ENCODE results near the gene ARL16.

DNA sequence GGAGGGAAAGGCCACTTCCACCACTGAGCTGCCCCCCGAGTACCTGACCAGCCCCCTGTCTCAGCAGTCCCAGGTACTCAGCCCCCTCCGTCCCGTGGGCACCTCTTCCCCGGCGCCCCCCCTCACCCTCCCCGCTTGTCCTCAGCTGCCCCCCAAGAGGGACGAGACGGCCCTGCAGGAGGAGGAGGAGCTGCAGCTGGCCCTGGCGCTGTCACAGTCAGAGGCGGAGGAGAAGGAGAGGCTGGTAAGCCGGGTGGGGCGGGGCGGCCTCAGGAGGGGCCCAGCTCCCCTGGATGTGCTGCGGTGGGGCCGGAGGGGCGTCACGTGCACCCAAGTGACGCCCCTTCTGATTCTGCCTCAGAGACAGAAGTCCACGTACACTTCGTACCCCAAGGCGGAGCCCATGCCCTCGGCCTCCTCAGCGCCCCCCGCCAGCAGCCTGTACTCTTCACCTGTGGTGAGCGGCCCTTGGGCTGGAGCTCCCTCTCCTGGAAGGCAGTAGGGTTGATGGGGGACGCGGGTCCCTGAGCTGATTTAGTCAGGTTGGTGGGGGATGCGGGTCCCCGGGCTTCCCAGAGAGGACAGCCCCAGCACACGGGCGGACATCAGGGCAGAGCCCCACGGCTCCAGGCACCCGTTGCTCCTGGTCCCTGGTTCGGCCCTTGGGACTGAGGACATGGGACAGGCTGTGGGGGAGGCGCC lies 10.1 kb upstream of the ARL16 start:
- TF ChIP-seq, protein P1, sequence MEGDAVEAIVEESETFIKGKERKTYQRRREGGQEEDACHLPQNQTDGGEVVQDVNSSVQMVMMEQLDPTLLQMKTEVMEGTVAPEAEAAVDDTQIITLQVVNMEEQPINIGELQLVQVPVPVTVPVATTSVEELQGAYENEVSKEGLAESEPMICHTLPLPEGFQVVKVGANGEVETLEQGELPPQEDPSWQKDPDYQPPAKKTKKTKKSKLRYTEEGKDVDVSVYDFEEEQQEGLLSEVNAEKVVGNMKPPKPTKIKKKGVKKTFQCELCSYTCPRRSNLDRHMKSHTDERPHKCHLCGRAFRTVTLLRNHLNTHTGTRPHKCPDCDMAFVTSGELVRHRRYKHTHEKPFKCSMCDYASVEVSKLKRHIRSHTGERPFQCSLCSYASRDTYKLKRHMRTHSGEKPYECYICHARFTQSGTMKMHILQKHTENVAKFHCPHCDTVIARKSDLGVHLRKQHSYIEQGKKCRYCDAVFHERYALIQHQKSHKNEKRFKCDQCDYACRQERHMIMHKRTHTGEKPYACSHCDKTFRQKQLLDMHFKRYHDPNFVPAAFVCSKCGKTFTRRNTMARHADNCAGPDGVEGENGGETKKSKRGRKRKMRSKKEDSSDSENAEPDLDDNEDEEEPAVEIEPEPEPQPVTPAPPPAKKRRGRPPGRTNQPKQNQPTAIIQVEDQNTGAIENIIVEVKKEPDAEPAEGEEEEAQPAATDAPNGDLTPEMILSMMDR (IDR thresholded peaks at IDR 0.05), result no peak
- TF ChIP-seq POLR2A (IDR thresholded peaks at IDR 0.05), result no peak

Data from uterus (tissue), 2 donors.